ENCODE results near the gene HNRNPUL2.

Gene HNRNPUL2

DNA sequence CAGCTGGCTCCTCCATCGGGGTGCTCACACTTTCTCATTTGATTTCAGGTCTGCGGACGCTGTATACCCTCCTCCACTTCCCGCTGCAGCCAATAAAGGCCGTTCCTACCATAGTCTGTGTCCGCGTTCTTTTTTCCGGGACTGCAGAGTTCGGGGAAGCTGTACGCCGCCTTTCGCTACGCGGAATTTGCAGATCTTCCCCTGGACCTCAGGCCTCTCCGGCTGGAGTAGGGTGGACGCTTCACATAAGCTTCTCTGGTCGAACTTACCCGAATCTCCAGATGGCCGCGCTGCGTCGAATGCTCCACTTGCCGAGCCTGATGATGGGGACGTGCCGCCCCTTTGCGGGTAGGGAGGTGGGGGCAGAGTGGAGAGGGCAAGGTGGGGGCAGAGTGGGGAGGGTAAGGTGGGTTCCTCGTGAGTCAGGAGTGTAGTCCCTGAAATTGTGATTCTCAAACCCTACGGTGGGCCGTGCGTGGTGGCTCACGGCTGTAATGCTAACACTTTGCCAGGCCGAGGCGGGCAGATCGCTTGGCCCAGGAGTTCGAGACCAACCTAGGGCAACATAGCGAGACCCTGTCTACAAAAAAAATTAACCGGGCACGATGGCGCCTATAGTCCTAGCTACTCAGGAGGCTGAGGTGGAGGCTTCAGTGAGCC is 61.5 kb downstream of the HNRNPUL2 start:
- DNase-seq = peak; percentile 87

DNA sequence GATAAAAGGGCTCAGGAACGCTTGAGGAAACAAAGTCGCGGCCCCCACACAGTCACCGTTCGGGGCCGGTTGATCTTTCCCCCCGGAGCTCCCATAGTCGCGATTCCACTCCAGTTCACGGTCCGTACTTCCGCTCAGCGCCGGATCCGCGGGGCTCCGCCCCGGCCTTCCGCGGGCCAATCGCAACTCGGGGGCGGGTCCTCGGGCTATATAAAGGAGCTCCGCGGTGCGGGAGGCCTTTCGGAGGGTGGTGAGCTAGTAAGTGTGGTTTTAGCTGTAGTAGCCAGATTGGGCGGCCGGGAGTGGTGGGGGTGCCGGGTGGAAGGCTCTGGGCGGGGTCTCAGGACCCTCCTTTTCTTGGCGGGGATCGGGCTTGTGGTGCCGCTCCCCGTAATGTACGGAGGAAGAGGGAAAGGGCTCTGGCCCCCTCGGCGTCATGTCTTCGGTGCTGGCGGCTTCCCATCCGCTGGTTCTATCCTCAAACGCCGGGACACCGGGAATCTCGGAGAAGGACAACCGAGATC is 62.1 kb downstream of the HNRNPUL2 start, which contains the start of the genes C11orf98 and CSKMT:
TSS of gene C11orf98 (minus strand) at position 136 of the 524 bp plus-strand sequence. CDS start at position 95, 41 bp downstream.
TSS of gene CSKMT (plus strand) at position 238 of the 524 bp plus-strand sequence. CDS start 568 bp downstream, outside the sequence.
- peak; percentile 99 for DNase-seq

DNA sequence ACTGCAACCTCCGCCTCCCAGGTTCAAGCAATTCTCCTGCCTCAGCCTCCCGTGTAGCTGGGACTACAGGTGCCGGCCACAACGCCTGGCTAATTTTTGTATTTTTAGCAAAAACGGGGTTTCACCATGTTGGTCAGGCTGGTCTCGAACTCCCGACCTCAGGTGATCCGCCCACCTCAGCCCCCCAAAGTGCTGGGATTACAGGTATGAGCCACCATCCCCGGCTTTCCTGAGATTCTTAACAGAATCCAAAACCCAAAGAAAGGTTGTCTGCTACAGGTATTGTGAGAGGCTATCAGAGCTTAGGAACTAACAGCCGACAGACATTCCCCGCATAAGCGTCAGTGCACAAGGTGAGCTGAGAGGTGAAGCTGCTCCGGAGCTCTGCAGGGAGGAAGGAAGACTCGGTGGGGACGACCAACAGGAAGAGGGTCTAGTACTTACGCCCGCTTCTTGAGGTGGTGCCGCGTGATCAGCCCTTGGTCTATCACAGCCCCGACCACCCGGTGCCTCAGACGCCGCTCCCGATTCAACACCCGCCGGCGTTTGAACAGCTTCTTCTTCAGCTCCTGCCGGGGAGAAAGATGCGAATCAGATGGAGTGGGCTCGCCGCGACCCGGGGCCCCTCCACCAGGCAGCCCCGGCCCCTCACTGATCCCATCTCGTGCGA is 62.7 kb downstream of the HNRNPUL2 start:
- no peak for DNase-seq
